Upper lobe of right lung (tissue), 1 donor: ENCODE results near the gene CDH13. TPM values are rescaled to one million over a fixed set of nuclear protein-coding genes. Genes with fewer than 3 reads are reported as not detected.

ENCODE experiments used
- ATAC-seq: fragments of 200-7000 bp; cut with Tn5 transposase; one replicate; pipeline ENCODE4 v1.9.1; 2020; ENCODE audit warnings: mild to moderate bottlenecking, moderate library complexity
- DNase-seq: peaks from one replicate; pipeline ENCODE4 v3.0.0-alpha.2; 2020
- H3K27ac ChIP-seq: fragments of 200-600 bp; one replicate; pipeline ENCODE4 v1.8.0; 2022
- H3K27me3 ChIP-seq: fragments of 200-600 bp; one replicate; pipeline ENCODE4 v1.8.0; 2022; ENCODE audit warnings: mild to moderate bottlenecking
- H3K36me3 ChIP-seq: fragments of 200-600 bp; one replicate; pipeline ENCODE4 v1.8.0; 2022
- H3K4me1 ChIP-seq: fragments of 200-600 bp; one replicate; pipeline ENCODE4 v1.8.0; 2022
- H3K4me3 ChIP-seq: fragments of 200-600 bp; one replicate; pipeline ENCODE4 v1.8.0; 2022; ENCODE audit warnings: mild to moderate bottlenecking
- H3K9me3 ChIP-seq: fragments of 200-600 bp; one replicate; pipeline ENCODE4 v1.8.0; 2022
- intact Hi-C: fragments of 100-400 bp; cut with DNase I; formaldehyde crosslinking; loops from one replicate; pipeline ENCODE4 v1.11.0; 2022
- total RNA-seq: library from RNA; stranded (reverse); fragmentation: NEBNext Ultra II Directional; extraction: Animal tissue kit (Norgen Biotek cat#: 25700); gene quantifications from one replicate; pipeline ENCODE4 v1.2.1, GENCODE V29; 2021
- TF ChIP-seq, protein P1 (sequence below): fragments of 200-600 bp; IDR thresholded peaks from one replicate; pipeline ENCODE4 v1.8.0; 2022; ENCODE audit warnings: antibody characterized with exemption
- donor health status: DM: no; HTN: yes; CAD: no; lungs with severe emphysema.

CDH13 gene
- total RNA-seq, 1 donor from 2014 or later, result 27.2 TPM

DNA sequence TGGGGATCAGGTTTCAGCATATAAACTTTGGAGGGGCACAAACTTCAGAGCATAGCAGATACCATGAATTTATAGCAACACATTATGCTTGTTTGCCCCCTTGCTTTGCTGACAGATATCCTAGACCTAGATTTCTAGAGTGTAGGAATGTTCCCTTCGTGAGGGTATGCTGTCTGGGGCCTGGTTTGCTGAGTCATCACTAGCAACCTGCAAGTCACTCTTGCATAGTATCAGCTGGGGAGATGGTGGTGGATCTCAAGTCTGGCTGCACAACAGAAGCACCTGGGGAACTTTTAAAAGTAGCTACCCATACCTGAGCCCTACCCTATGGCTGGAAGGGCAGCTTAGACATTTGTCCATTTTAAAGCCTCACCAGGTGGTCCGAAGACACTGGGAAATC is 1158.7 kb downstream of the CDH13 start:
- no peak overlapping the region for H3K27ac ChIP-seq
- no peaks in the 10 kb centered on the region for H3K27me3 ChIP-seq
- DNase-seq (no peak), ATAC-seq (no peak)
- intact Hi-C loops, result no loop called here
- no peaks in the 10 kb centered on the region for H3K9me3 ChIP-seq
- H3K36me3 ChIP-seq, result no peaks in the 10 kb centered on the region
- H3K4me1 ChIP-seq, result peaks cover 2% of the 10 kb centered on the region
- TF ChIP-seq, protein P1, sequence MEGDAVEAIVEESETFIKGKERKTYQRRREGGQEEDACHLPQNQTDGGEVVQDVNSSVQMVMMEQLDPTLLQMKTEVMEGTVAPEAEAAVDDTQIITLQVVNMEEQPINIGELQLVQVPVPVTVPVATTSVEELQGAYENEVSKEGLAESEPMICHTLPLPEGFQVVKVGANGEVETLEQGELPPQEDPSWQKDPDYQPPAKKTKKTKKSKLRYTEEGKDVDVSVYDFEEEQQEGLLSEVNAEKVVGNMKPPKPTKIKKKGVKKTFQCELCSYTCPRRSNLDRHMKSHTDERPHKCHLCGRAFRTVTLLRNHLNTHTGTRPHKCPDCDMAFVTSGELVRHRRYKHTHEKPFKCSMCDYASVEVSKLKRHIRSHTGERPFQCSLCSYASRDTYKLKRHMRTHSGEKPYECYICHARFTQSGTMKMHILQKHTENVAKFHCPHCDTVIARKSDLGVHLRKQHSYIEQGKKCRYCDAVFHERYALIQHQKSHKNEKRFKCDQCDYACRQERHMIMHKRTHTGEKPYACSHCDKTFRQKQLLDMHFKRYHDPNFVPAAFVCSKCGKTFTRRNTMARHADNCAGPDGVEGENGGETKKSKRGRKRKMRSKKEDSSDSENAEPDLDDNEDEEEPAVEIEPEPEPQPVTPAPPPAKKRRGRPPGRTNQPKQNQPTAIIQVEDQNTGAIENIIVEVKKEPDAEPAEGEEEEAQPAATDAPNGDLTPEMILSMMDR, result no peak
- H3K4me3 ChIP-seq, result no peak overlapping the region

- Histone ChIP-seq H3K4me1 (no peaks in the 10 kb centered on the region), H3K27ac (no peak overlapping the region), H3K4me3 (no peak overlapping the region), H3K9me3 (no peaks in the 10 kb centered on the region), H3K36me3 (no peaks in the 10 kb centered on the region), H3K27me3 (no peaks in the 10 kb centered on the region)
- TF ChIP-seq, protein P1, result no peak
- ATAC-seq (no peak), DNase-seq (no peak)
- intact Hi-C loops, result no loop called here
These were observed 1163.1 kb downstream of the CDH13 start for GRCh38 chr16:83789642-83790401.

- DNase-seq (no peak), ATAC-seq (no peak)
- TF ChIP-seq, protein P1, result no peak
- H3K9me3 ChIP-seq, result no peaks in the 10 kb centered on the region
- no peaks in the 10 kb centered on the region for H3K36me3 ChIP-seq
- no peak overlapping the region for H3K4me3 ChIP-seq
- no peaks in the 10 kb centered on the region for H3K27me3 ChIP-seq
- H3K27ac ChIP-seq, result no peak overlapping the region
- intact Hi-C loops, result no loop called here
- H3K4me1 ChIP-seq, result no peaks in the 10 kb centered on the region
These were observed 1165.1 kb downstream of the CDH13 start for GRCh38 chr16:83791916-83792315.

DNA sequence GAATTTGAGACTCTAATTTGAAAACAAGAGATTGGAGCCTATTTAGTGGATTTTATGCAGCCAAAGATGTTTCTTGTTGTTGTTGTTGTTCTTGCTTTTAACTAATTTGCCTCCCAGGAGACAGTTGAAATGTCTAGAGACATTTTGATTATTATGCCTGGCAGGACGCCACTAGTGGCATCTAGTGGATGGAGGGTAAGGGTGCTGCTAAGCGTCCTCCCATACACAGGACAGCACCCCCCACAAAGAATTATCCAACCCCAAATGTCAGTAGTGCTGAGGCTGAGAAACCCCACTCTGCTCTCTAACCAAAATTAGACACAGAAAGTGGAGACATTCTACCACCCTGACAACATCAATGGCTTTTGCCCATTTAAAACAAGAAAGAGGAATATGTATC is 1165.6 kb downstream of the CDH13 start:
- H3K4me1 ChIP-seq, result no peaks in the 10 kb centered on the region
- H3K27me3 ChIP-seq, result no peaks in the 10 kb centered on the region
- no peaks in the 10 kb centered on the region for H3K36me3 ChIP-seq
- intact Hi-C loops, result no loop called here
- H3K4me3 ChIP-seq, result no peak overlapping the region
- no peaks in the 10 kb centered on the region for H3K9me3 ChIP-seq
- TF ChIP-seq, protein P1, result no peak
- DNase-seq, result no peak
- no peak overlapping the region for H3K27ac ChIP-seq
- ATAC-seq, result no peak

DNA sequence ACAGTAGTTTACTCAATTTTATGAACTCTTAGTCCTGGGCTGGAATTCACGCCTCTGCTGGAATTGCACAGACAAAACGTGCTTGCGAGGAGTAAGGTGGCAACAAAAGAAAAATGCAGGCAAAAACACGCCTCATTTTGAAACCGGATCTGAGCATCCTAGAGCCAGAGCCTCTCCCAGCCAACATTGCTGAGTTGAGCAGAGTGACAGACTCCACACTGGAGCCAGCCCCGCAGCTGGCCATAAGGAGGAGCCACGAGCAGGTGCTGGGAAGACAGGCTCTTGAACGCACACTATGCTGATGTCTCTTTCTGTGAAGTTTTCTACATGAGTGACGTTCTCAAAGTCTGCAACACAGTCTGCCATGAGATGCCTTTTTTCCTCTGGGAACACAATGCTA is 1166.4 kb downstream of the CDH13 start:
- no peaks in the 10 kb centered on the region for H3K9me3 ChIP-seq
- intact Hi-C loops, result no loop called here

More for the DNA sequence above, 1166.4 kb downstream of the CDH13 start:
- ATAC-seq (no peak), DNase-seq (no peak)
- Histone ChIP-seq H3K27ac (no peak overlapping the region), H3K36me3 (no peaks in the 10 kb centered on the region), H3K4me1 (no peaks in the 10 kb centered on the region), H3K27me3 (no peaks in the 10 kb centered on the region), H3K4me3 (no peak overlapping the region)
- TF ChIP-seq, protein P1, result no peak
